ENCODE data around the gene PRX. TPM values are rescaled to one million over a fixed set of nuclear protein-coding genes. Genes with fewer than 3 reads are reported as not detected.

The PRX gene
- polyA plus RNA-seq, 3 donors: 0.13 to 0.76 TPM; not detected in 1

DNA sequence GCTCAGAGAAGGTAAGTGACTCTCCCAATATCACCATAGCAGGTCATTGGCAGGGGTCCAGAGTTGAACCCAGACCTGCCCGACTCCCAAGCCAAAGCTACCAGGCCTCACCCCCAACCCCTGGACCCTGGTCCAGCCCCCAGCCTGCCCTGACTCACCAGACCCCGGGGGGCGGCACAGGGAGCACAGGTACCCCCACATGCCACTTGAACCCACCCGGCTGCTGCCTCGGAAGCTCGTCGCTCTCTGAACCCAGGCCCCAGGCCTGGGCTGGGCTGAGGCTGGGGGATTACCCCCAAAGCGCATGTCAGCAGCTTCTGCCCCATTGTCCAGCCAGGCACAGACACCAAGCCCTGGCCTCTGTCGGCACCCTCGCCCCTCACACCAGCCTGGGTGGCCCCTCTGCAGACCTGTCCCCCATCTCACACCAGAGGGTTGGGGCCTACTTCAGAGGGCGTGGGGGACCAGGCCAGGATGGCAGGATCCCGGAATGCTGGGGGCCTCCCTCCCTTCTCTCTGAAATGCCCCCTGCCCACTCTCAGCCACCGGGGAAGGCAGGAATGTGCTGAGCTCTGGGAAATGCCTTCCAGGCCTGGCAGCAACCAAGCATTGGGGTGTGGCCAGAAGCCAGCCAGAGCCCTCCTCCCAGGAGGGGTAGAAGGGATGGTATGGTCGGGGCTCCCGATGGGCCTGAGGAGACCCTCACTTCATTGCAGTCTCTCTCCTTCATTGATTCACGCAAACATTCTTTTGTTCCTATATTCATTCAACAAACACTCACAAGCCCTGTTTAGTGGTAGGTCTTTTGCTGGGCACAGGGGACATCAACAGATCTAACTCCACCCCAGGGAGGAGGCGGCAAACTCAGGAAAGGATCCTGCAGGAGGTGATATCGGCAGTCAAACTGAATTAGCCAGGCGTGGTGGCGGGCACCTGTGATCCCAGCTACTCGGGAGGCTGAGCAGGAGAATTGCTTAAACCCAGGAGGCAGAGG lies 1.7 kb upstream of the PRX start:
- H3K27ac ChIP-seq (ENCODE audit: low read depth in 1 of 2, low read length in 2 of 2): no peak overlapping the region
- no peak overlapping the region for H3K4me3 ChIP-seq (replicated peaks in 1 of 3; ENCODE audit: low read depth in 2 of 3, low read length in 3 of 3)
- H3K4me1 ChIP-seq (ENCODE audit: control insufficient read depth in 1 of 2, insufficient read depth in 2 of 2, low read length in 2 of 2): peaks cover 31 to 35% of the 10 kb centered on the region in 2 donors
- no peaks in the 10 kb centered on the region for H3K79me2 ChIP-seq (ENCODE audit: insufficient read depth, low read length)
- no peaks in the 10 kb centered on the region for H3K36me3 ChIP-seq (replicated peaks in 1 of 2; ENCODE audit: control insufficient read depth in 1 of 2, insufficient read depth in 2 of 2, low read length in 2 of 2)
- Mint-ChIP-seq H3K27ac (peak overlapping the region in 2 of 7 donors; percentile 43 to 58), H3K27me3 (ENCODE audit: low read depth in 3 of 3) (peaks cover 4 to 10% (median 10%) of the 10 kb centered on the region in 3 donors), H3K36me3 (no peaks in the 10 kb centered on the region), H3K4me3 (no peak overlapping the region), H3K9me3 (peaks cover 0 to 3% (median 0%) of the 10 kb centered on the region in 7 donors), H3K4me1 (peaks cover 47% of the 10 kb centered on the region)
- TF ChIP-seq, protein P1, sequence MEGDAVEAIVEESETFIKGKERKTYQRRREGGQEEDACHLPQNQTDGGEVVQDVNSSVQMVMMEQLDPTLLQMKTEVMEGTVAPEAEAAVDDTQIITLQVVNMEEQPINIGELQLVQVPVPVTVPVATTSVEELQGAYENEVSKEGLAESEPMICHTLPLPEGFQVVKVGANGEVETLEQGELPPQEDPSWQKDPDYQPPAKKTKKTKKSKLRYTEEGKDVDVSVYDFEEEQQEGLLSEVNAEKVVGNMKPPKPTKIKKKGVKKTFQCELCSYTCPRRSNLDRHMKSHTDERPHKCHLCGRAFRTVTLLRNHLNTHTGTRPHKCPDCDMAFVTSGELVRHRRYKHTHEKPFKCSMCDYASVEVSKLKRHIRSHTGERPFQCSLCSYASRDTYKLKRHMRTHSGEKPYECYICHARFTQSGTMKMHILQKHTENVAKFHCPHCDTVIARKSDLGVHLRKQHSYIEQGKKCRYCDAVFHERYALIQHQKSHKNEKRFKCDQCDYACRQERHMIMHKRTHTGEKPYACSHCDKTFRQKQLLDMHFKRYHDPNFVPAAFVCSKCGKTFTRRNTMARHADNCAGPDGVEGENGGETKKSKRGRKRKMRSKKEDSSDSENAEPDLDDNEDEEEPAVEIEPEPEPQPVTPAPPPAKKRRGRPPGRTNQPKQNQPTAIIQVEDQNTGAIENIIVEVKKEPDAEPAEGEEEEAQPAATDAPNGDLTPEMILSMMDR (IDR thresholded peaks at IDR 0.05): no peak
- H3K4me2 ChIP-seq (replicated peaks; ENCODE audit: extremely low read depth, low read length, poor library complexity, severe bottlenecking): no peak overlapping the region
- H3K27me3 ChIP-seq (ENCODE audit: control insufficient read depth in 2 of 2, insufficient read depth in 2 of 2, low read length in 2 of 2): no peaks in the 10 kb centered on the region
- DNase-seq: no peak
- no peaks in the 10 kb centered on the region for H4K20me1 ChIP-seq (ENCODE audit: insufficient read depth, low read length)
- no peaks in the 10 kb centered on the region for H3K9me3 ChIP-seq (replicated peaks in 1 of 2; ENCODE audit: control insufficient read depth in 1 of 2, insufficient read depth in 1 of 2, low read length in 2 of 2)
- no peak overlapping the region for H2AFZ ChIP-seq (ENCODE audit: insufficient read depth, low read depth, low read length, poor library complexity, severe bottlenecking)
- H3K9ac ChIP-seq (ENCODE audit: insufficient read depth, low read length, poor library complexity, severe bottlenecking): no peak overlapping the region
- 94% methylated on average over 13 of the region's 21 CpGs for WGBS (ENCODE audit: insufficient coverage)
- intact Hi-C loops (cut with micrococcal nuclease): no loop called here

DNA sequence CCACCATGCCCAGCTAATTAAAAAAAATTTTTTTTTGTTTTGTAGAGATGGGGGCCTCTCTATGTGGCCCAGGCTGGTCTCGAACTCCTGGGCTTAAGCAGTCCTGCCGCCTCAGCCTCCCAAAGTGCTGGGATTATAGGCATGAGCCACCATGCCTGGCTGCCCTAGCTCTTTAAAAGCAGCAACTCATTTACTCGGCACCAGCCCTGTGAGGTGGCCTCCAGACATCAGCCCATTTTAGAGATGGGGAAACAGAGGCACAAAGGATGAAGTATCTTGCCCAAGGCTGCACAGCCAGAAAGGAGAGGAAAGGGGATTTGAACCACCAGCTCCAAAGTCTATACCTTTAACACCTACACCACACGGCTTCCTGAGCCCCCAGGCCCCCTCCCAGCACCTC lies 312 bp downstream of the PRX start:
- Mint-ChIP-seq H3K36me3 (no peaks in the 10 kb centered on the region), H3K4me1 (peaks cover 44% of the 10 kb centered on the region), H3K4me3 (no peak overlapping the region), H3K9me3 (peaks cover 0 to 3% (median 0%) of the 10 kb centered on the region in 7 donors), H3K27me3 (ENCODE audit: low read depth in 3 of 3) (peaks cover 3 to 10% (median 10%) of the 10 kb centered on the region in 3 donors), H3K27ac (peak overlapping the region in 1 of 7 donors; percentile 64)
- no peak overlapping the region for H3K27ac ChIP-seq (ENCODE audit: low read depth in 1 of 2, low read length in 2 of 2)
- TF ChIP-seq, protein P1 (IDR thresholded peaks at IDR 0.05): no peak
- no peak overlapping the region for H3K4me3 ChIP-seq (replicated peaks in 1 of 3; ENCODE audit: low read depth in 2 of 3, low read length in 3 of 3)
- H3K4me2 ChIP-seq (replicated peaks; ENCODE audit: extremely low read depth, low read length, poor library complexity, severe bottlenecking): no peak overlapping the region
- no peaks in the 10 kb centered on the region for H3K79me2 ChIP-seq (ENCODE audit: insufficient read depth, low read length)
- 95% methylated on average over 2 of the region's 4 CpGs for WGBS (ENCODE audit: insufficient coverage)
- no peak overlapping the region for H2AFZ ChIP-seq (ENCODE audit: insufficient read depth, low read depth, low read length, poor library complexity, severe bottlenecking)
- no peak for DNase-seq
- H4K20me1 ChIP-seq (ENCODE audit: insufficient read depth, low read length): no peaks in the 10 kb centered on the region
- H3K4me1 ChIP-seq (ENCODE audit: control insufficient read depth in 1 of 2, insufficient read depth in 2 of 2, low read length in 2 of 2): peaks cover 36 to 37% of the 10 kb centered on the region in 2 donors
- H3K27me3 ChIP-seq (ENCODE audit: control insufficient read depth in 2 of 2, insufficient read depth in 2 of 2, low read length in 2 of 2): no peaks in the 10 kb centered on the region
- no peaks in the 10 kb centered on the region for H3K9me3 ChIP-seq (replicated peaks in 1 of 2; ENCODE audit: control insufficient read depth in 1 of 2, insufficient read depth in 1 of 2, low read length in 2 of 2)
- no peaks in the 10 kb centered on the region for H3K36me3 ChIP-seq (replicated peaks in 1 of 2; ENCODE audit: control insufficient read depth in 1 of 2, insufficient read depth in 2 of 2, low read length in 2 of 2)
- H3K9ac ChIP-seq (ENCODE audit: insufficient read depth, low read length, poor library complexity, severe bottlenecking): no peak overlapping the region
- intact Hi-C loops (cut with micrococcal nuclease): no loop called here
